C1 segment of cervical spinal cord (tissue), 14 donors: ENCODE data around the gene ADAT3.

Experiments
- DNase-seq, 14 donors: peaks; one replicate each; lab custom pipeline; 2025; lab: John Stamatoyannopoulos, UW

The ADAT3 gene

DNA sequence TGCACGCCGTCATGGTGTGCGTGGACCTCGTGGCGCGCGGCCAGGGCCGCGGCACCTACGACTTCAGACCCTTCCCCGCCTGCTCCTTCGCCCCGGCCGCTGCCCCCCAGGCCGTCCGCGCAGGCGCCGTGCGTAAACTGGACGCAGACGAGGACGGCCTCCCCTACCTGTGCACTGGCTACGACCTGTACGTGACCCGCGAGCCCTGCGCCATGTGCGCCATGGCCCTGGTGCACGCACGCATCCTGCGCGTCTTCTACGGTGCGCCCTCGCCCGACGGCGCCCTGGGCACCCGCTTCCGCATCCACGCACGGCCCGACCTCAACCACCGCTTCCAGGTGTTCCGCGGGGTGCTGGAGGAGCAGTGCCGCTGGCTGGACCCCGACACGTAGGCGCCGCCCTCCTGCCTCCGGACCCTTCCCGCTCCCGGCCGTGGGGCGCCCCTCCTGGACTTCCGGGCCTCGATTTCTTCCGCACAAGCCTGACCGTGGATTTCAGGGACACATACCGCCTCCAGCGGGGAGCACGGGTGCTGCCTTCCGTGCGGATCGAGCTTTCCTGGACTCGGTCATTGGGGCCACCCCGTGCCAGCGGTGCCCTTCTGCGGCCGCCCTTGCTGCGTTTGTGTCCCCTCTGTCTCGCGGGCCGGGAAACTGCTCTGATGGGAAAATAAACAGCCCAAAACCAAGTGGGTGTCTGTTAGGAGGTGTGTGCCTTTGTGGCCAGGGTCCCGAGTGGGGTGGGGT, 7.7 kb downstream of the ADAT3 start:
- DNase-seq, result no peak

DNA sequence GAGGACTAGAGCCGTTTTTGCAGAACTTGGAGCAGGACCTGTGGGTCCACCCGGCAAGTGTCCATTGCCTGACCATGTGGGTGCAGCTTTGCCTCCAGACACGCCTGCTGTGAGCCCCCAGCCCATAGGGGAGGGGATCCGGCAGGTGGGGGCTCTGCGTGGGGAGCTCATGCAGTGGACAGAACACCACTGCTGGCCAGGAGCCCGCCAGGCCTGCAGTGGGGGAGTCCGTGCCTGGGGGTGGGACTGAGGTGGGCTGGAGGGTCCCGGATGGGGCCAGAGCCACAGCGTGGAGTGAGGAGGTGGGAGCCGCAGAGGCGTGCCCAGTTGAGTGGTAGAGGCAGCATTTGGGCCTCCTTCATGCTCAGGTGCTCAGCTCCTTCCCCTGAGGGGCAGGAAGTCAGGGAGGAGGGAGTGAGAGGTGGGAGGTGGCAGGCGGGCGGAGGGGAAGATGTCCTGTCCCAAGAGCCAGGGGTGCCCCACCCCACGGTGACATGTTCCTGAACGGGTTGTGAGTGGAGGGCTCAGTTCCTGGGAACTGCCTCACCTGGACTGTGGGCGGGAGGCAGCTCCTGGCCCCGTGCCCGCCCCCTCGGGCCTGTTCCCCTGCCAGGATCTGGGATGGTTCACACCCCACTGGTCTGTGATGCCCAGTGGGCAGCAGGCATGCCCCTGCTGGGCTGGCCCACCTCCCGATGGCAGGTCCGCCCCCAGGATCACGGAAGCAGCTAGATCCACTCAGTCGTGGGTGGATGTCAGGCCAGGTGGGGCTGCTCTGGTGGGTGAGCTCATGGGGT, 8.8 kb downstream of the ADAT3 start:
- no peak for DNase-seq

GRCh38 chr19:1914826-1915341, 9.7 kb downstream of the ADAT3 start:
- DNase-seq, result peak in 1 of 14 donors; percentile 54

DNA sequence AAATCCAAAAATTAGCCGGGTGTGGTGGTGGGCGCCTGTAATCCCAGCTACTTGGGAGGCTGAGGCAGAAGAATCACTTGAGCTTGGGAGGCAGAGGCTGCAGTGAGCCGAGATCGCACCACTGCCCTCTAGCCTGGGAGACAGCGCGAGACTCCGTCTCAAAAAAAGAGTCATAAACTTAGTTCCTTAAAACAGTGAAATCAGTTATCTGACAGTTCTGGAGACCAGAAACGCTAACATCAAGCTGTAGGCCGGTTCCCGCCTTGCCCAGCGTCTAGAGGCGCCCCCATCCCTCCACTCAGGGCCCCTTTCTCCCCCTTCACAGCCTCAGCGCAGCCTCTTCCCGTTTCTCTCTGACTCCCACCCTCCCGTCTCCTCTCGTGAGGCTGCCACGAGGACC, 11.9 kb downstream of the ADAT3 start:
- no peak for DNase-seq

- DNase-seq, result no peak
Observed at GRCh38 chr19:1917926-1918325, 12.7 kb downstream of the ADAT3 start.

GRCh38 chr19:1918975-1919374, 13.8 kb downstream of the ADAT3 start:
- no peak for DNase-seq

- DNase-seq, result no peak
Observed at GRCh38 chr19:1920644-1921043, 15.4 kb downstream of the ADAT3 start.

GRCh38 chr19:1921326-1921725, 16.1 kb downstream of the ADAT3 start:
- DNase-seq, result no peak

DNA sequence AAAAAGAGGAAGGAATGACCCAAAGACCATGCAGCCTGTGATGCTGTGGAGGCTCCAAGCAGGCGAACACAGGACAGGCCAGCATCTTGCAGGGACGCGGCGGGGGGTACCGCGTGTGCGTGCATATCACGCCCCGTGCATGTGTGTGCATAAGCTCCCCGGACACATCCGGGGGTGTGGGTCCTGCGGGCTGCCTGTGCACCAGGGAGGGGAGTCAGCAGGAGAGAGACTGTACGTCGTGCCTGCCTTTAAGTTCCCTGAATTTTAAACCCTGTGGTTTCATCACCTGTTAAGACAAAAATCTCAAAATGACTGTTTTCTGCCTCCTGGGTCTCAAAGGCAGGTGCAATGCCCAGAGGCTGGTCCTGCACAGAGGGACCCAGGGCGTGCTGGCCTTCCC, 16.6 kb downstream of the ADAT3 start:
- DNase-seq, result no peak

DNA sequence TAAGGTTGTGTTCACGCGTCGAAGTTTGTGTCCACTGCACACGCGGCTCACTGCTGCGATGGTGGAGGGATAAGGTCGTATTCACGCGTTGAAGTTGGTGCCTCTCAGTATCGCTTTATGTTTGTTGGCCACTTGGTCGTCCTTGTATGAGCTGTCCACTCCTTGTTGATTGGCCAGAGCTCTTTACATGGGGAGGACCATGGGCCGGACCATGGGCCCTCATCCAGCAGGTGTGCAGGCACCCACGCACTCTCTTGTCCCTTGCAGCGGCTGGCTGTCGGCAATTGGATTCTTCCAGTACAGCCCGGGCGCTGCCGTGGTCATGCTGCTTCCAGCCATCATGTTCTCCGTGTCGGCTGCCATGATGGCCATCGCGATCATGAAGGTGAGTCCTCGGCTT, 17.6 kb downstream of the ADAT3 start:
- DNase-seq, result no peak

DNA sequence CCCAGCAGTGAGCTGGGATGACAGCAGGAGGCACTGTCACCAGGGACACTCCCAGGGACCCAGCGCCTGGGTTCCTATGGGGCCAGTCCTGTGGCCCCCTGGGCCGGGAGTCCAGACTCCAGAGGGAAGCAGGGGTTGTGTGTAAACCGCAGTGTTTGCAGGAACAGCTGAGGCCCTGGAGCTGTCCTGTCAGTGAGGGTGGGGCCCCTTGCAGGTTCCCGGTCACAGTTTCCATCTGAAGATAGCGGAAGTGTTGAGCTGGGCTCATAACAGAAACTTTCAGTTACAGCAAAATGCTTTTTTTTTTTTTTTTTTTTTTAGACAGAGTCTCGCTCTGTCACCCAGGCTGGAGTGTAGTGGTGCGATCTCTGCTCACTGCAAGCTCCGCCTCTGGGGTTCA, 18.1 kb downstream of the ADAT3 start:
- no peak for DNase-seq

GRCh38 chr19:1924320-1924961, 19.2 kb downstream of the ADAT3 start:
- no peak for DNase-seq

DNA sequence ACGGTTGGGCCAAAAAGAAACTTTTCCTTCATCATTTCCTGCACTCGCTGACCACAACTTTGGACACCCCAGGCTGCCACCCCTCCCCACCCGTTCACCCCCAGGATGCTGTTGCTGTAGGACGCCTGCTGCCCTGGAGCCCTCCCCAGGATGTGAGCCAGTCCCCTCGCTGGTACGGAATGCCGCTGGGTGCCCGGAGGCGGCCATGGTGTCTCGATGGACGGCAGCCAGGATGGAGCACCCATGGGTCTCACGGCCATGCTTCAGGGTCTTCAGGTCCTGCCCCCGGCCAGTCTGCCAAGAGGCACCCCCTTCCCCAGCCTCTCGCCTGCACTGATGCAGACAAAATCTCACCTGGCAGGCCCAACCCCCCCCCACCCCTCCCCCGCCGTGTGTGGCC, 20.3 kb downstream of the ADAT3 start:
- DNase-seq, result no peak

GRCh38 chr19:1929021-1929742, 24.0 kb downstream of the ADAT3 start:
- DNase-seq, result peak in 11 of 14 donors; percentile 12 to 79 (median 39)

DNA sequence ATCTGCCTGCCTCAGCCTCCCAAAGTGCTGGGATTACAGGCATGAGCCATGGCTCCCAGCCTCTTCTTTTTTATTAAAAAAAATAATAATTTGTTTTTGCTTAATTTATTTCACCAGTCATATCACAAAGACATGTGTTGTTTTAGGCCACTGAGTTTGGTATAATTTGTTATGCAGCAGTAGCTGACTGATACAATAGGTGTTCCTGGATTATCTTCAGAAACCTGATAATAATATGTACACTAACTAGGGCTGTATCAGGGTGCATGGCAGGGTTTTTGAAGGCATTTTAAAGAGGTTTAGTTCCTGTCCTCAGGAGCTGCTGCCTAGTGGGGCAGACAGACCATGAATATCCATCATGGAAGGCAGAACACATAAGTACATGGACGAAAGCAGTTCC, 26.2 kb downstream of the ADAT3 start:
- no peak for DNase-seq

DNA sequence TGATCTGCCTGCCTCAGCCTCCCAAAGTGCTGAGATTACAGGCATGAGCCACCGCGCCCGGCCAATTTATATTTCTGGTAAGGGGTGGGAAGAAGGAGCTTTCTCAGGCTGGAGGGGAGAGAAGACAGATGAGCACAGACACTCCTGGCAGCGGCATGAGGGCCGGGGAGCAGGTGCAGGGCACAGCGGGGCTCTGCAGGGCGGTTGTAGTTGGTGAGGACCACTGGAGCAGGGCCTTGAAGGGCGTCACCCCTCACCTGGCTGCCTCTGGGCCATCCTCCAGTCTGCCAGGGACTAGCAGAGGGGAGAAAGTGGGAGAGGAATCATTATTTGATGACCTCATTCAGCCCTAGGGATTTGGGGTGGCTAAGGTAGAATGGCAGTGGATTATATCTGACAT, 27.2 kb downstream of the ADAT3 start:
- DNase-seq, result no peak

DNA sequence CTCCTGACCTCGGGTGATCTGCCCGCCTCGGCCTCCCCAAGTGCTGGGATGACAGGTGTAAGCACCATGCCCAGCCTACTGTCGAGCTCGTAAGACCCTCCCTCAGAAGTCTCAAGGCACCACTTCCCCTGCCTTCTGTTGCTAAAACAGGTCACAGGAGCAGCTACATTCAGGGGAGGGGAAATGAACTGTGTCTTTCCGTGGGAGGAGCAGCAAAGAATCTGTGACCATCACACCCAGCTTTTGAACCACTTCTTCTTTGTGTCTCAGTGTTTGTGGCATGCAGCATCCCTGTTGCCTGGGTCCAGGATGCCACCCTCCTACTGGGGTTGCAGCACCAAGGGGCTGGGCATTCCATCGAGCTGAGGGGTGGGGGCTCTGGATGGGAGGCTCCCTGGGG, 28.0 kb downstream of the ADAT3 start:
- DNase-seq, result no peak

DNA sequence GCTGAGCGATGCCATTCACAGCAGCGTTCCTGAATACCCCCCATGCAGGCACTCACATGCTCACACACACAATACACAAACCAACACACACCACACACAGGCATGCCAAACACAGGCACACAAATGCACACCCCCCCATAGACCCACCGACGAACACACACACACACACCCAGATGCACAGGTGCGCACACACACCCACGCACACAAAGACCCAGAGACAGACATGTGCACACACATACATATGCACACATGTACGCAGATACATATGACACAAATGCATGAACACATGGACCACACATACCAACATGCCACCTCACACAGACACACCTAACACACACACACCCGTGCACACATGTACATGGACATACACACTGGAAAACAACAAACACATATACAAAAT, 28.7 kb downstream of the ADAT3 start:
- no peak for DNase-seq

DNA sequence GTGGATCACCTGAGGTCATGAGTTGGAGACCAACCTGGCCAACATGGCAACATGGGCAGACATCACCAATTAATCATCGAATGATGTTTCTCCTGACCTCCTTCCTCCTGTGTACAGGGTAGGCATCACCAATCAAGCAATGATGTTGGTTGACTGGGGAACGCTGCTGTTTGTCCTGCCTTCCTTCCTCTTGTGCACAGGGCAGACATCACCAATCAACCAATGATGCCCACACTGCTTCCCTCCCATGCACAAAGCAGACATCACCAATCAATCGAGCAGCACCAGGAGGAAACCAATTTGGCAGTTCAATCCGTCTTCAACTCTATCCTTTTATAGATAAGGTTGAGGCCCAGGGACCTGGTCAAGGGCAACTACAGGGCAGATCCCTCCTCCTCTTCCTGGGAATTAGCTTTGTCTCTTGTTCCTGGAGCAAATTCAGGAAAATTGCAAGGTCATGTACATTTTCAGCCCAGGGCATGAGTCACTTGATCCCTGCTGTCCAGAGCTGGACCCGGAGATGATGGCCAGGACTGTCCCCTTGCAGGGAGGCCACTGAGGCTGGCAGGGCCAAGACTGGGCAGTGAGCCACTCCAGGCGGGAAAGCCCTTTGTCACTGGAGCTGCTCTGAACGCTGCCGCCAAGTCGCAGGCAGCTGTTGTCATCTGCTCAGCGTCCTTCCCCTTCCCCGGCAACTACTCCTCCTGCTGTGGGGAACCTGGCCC, 30.4 kb downstream of the ADAT3 start:
- DNase-seq, result peak in 11 of 14 donors; percentile 3 to 88 (median 40)

DNA sequence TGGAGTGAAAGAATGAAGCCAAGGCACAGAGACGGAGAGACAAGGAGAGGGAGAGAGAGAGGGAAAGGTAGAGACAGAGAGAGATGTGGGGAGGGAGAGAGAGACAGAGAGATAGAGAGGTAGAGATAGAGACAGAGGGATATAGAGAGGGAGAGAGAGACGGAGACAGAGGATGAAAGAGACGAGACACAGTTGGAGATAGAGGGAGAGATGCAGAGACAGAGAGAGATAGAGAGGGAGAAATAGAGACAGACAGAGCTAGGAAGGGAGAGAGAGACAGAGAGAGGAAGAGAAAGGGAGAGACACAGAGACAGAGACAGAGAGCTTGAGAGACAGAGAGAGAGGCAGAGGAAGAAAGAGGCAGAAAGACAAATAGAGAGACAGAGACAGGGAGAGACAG, 31.2 kb downstream of the ADAT3 start:
- no peak for DNase-seq
